Hindlimb muscle (tissue), 1 donor: ENCODE data around the gene CCL4L2. TPM values are rescaled to one million over a fixed set of nuclear protein-coding genes. Genes with fewer than 3 reads are reported as not detected.
"Not testable (repeated sequence)": the region's sequence is repeated elsewhere in the genome, so short reads cannot be mapped to it uniquely, and the experiment has no call there.

Experiments used
- DNase-seq: peaks from one replicate; pipeline ENCODE4 v3.0.0-alpha.2; 2013
- polyA plus RNA-seq: library from polyadenylated mRNA; unstranded; fragments of 120-200 nt; gene quantifications from one replicate; pipeline ENCODE4 v1.2.1, GENCODE V29; 2013; ENCODE audit not compliant: insufficient read length

CCL4L2 gene
- polyA plus RNA-seq, 1 donor = 1.3 TPM

DNA sequence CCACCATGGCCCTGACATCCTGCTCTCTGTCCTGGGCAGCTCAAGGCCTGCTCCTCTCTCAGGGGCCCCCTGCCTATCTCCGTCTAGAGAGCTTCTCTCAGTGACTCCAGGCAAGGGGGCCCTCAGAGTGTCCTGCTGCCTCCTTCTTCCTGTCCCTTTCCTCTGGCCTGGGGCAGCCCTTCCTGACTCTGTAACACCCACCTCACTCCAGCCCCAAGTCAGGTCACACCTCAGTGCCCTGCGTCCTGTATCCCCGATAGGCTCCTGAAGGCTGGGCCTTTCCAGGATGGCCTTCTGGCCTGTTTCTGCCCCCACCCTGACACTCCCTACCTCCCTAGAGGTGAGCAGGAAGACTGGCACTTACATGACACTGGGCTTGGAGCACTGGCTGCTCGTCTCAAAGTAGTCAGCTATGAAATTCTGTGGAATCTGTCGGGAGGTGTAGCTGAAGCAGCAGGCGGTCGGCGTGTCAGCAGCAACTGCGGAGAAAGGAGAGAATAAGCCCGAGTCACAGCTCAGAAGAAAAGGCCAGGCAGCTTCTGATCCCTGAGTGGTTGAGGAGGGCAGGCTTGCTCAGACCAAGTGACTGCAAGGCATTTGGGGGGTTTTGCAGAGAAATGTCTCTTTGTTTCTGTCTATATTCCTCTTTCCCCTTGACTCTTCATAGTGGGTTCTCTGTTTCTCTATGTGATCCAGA lies 15.3 kb upstream of the CCL4L2 start:
- no peak for DNase-seq

DNA sequence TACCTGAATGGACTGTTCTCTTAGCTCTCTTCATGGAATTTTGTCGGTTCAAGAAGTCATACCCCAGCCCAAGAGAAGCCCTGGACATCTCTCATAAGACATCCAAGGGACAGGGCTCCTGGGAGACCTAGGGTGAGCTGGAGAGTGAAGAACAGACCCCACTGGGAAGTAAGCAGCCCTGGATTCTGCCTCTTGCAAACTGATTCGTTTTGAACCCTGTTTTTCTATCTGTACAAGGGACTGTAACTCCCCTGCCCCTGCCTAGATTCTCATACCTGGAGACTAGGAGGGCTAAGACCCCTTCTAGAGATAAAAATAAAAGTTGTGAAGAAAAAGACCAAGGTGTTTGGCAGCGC lies 14.8 kb upstream of the CCL4L2 start:
- DNase-seq = no peak

DNA sequence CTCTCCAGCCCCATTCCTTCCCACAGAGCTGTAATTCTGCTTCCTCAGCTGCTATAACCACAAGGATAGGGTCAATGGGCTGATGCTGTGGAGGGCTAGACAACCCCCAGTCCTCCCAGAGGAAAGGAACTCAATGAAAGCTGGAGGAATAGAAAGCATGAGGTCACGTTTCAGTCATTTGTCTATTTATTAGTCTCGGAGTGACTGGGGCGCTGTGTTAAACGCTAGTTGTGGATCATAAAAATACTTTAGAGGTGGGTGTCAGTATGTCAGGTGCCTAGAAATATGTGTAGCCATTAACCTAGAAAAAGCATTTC lies 13.5 kb upstream of the CCL4L2 start:
- DNase-seq = no peak

DNA sequence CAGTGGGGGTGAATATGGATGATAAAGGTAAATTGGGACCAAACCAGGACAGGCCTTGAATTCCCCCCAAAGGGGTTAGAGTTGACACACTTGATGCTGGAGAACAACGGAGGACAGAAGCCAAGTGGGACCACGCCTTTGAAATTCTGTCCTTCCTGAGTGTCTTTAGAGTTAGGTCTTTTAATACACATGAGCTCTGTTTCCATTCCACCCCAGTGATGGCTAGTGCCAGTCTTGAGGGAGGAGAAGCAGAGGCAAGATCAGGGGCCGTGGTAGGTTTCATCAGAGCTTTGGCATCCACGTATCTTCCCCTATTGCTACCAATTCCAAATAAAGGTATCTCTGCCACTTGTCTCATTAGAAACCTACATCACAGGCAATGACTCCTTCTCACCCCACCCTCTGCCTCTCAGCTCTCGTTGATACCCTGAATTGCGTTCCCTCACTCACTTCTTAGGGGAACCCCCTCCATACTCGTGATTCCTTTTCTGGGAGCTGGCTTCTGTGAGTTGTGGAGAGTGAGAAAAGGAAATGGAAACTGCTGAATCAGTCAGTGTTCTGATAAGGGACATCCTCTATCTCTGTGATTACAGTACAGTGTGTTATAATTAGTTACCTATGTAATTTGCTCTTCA lies 11.9 kb upstream of the CCL4L2 start:
- no peak for DNase-seq

DNA sequence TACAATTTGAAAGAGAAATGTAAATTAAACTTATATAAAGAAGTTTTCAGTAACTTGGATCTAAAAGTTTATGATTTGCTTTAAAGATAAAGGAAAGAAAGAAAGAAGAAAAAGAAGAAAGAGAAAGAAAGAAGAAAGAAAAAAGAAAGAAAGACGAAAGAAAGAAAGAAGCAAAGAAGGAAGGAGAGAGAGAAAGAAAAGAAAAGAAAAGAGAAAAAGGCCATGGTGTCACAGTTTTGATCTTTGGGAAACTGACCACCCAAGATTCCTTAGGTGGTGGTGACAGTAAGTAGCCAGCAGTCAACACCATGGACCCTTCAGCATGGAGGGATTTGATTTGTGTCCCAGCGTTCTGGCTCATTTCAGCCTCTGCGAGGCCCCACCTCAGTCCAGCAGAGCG lies 9.8 kb upstream of the CCL4L2 start:
- not testable (repeated sequence) for DNase-seq

DNA sequence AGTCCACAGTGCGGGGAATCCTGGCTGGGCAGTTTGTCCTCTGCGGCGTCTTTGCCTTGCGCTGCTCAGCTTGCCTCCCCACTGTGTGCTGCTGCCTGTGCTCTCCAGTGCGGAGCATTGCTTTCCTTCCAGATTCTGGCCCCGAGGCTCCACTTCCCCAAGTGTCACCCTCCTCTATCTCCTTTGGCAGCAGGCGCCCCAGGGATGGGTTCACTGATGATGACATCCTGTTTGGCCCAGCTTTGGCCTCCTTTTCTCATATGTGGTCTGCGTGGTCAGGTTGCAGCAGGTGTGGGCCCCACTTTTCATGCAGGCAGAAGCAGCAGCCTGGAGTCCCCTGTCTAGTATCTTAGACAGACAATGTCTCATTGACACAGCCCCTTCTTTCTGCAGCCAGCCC lies 9.4 kb upstream of the CCL4L2 start:
- not testable (repeated sequence) for DNase-seq

DNA sequence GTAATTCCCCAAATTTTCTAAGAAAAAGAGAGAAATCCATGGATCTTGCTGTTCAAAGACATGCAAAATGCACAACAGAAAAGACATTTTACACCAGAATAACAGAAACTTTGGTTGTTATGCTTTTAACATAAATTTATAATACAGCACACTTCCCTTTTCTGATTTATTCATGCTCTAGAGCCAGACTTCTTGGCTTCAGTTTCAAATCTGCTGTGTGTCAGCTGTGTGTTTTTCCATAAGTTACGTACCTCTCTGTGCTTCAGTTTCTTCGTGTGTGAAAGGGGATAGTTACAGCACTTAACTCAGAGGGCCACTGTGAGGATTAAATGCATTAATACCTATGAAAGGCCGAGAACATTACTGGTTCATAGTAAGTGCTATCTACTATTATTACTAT lies 7.5 kb upstream of the CCL4L2 start:
- DNase-seq = no peak

DNA sequence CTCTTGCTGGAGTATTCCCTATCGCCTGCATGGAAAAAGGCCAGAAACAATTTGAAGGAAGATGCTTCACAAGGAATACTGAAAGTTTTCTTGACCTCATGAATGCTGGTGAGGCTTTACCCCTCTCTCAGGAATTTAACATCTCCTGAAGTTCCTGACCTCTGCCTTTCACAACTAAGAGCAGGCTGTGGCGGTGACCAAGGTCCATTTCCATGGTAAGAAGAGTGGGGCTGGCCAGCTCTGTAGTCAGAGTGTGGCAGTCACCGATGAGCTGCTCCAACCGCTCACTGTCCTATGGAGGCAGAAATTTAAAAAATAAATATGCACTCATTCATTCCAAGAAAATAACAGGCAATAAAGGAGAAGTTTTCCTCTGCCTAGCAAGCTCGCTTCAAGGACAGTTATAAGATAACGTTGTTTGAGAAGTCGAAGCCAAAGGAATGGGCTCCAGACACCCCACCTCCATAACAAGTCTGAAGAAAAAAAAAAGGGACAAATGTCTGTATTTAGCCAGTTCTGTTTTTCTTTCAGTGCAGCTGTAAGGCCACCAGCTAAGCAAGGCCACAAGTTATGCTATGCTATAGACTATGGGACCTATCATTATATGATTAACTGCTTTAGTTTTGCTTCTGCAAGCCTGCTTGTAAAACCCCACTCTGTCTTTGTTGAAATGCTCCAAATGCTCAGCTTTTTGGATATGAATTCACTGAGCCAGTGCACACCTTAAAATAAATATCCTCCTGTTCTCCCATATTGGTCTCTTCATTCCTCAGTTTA lies 6.0 kb upstream of the CCL4L2 start:
- no peak for DNase-seq

DNA sequence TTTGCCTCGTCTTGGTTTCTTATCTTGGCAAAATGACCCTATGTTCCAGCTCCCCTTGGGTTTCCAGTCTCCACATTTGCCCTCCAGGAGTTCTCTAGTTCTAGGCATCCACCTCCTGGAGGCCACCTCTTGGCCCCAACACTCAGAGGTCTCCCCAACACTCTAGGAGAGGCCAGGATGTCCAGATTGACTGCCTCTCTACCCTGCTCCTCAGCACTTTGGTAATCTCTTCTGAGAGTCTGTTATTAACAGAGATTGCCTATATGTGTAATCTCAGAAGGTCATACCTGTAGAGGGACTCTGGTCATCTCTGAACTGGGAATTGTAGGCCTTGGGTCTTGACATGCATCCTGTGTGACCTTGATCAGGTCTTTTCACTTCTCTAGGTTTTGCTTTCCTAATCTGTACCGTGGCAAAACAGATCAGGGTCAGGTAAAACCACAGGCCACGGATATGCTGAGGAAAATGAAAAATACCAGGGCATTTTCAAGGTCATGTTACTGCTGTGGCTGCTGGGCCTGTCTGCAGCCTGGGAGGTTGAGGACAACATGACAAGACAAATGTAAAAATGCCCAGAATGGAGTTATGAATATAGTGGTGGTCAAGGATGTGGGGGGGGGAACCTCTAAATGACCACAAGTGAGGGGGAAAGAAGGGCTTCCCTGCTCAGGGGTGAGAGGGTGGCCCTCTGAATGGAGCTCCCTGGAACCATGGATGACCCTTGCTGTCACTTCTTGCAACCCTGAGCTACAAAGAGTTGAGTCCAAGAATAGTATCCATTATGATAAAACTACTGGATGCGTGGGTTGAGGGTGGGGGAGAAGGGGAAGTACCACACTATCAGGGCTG lies 5.0 kb upstream of the CCL4L2 start:
- no peak for DNase-seq

DNA sequence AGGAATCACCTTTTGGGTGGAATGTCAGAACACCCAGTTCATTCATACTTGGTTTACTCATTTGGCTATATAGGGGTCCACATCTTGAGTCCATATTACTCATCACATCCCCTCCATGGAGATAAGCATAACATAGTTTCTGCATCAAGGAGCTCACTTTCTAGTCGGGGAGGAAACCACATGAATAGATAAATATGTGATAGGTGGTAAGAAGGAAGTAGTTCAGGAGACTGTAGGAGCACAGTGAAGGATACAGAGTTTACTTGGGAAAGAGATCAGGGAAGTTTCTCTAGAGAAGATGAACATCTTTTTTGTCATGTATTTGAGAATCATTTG lies 4.4 kb upstream of the CCL4L2 start:
- DNase-seq = not testable (repeated sequence)

DNA sequence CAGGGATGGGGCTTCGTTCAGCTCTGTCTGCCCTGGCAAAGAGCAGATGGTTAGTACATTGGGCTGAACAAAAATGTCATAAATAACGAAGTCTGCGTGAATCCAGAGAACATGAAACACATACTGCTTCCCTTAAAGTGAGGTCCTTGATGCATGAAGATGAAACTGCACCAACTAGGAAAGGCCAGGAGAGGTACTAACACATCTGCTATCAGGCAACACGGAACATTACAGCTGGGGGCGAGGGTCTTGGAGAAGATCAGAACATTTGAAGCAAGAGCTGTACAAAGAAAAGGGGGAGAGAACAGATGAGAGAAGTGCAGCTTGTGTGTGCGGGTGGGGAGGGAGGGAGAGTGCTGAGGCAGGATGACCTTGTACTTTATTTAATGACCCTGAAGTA lies 3.5 kb upstream of the CCL4L2 start:
- DNase-seq = not testable (repeated sequence)

DNA sequence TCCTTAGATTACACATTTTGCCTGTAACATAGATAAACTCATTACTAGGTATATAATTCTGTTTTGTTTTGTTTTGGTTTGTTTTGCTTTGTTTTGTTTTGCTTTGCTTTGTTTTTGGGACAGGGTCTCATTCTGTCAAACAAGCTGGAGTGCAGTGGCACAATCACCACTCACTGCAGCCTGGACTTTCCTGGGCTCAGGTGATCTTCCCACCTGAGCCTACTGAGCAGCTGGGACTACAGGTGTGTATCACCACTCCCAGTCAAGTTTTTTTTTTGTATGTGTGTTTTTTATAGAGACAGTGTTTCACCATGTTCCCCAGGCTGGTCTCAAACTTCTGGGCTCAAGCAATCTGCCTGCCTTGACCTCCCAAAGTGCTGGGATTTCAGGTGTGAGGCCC lies 1.3 kb upstream of the CCL4L2 start:
- no peak for DNase-seq

DNA sequence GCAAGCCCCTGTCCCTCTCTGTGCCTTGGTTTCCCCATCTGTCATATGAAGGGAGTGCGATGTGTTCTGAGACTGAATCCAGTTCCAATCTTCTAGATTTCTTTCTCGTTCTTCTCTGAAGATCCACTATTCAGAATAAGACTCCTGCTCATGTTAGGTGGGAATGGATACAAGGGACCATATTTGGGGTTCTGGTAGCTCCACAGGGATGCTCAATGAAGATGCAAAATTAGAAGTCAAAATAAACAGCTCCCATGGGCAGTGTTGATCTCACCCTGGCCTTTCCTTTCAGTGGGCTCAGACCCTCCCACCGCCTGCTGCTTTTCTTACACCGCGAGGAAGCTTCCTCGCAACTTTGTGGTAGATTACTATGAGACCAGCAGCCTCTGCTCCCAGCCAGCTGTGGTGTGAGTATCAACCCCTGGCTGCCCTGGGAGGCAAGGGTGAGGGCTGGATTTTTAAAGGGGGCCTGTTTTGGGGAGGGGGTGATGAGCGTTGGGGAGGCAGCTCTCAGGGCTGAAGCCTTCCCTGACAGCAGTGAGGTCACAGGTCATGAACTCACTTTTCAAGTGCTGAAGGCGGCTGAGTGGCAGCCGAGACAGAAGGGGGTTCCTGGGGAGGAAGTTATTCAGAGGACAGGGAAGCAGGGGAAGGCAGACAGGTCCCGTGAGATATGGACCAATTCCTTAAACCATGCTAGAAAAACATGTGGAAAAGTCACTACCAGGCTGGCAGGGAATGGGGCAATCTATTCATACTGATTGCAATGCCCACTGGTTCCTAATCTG lies 815 bp downstream of the CCL4L2 start:
- not testable (repeated sequence) for DNase-seq

DNA sequence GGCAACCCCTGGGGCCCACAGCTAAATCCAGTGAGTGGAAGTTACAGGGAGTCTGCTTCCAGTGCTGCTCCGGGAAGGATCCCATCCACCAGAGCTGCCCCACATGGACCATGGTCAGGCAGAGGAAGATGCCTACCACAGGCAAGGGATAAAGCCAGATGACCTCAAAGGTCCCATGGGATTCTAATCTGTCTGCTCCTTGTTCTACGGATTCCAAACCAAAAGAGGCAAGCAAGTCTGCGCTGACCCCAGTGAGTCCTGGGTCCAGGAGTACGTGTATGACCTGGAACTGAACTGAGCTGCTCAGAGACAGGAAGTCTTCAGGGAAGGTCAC lies 1.4 kb downstream of the CCL4L2 start:
- no peak for DNase-seq

DNA sequence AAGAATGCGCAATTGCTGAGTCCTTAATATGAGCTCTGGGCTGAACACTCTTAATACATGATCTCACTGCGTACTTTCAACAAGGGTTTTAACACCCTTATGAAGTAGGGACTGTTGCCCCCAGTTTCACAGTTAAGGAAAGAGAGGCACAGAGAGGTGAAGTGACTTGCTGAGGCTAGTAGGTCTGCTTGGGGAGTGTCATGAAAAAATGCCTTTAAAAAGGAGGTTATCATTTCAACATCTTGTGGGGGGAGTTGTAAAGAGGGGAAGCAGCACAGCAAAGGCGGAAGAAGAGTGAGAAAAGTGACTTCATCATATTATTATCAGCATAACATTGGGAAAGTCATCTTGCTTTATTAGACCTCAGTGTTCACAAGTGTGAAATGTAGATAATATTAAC lies 2.1 kb downstream of the CCL4L2 start:
- DNase-seq = no peak

DNA sequence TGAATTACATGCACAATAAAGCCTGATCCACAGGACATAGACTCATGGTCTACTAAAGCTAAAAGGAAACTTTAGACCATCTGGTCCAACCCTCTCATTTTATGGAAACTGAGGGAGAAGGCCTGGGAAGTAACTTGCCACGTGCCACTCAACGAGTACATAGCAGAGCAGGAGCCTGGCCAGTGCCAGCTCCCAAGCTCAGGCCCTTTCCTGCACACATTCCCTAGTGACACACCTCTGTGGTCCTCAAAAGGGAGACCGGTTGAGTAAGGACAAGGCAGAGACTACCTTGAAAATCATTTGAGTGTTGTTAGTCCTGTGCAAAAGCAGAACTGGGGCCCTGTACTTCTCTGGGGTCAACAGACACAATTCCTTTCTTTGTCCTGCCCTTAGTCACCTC lies 2.8 kb downstream of the CCL4L2 start:
- no peak for DNase-seq

DNA sequence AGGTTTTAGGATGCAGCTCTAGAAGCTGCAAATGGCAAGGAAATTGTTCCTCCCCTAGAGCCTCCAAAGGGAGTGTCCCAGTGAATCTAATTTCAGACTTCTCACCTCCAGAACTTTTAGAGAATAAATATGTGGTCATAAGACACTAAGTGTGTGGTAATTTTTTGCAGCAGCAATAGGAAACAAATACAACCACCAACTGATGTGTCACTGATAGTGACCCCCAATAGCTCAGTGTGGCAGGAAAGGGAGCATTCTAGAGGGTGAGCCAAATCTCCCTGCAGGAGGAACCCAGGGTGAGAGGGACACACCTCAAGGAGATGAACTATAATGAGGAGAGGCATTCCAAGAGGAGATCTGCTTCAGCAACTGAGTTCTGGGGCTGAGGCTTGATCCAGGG lies 4.1 kb downstream of the CCL4L2 start:
- no peak for DNase-seq

DNA sequence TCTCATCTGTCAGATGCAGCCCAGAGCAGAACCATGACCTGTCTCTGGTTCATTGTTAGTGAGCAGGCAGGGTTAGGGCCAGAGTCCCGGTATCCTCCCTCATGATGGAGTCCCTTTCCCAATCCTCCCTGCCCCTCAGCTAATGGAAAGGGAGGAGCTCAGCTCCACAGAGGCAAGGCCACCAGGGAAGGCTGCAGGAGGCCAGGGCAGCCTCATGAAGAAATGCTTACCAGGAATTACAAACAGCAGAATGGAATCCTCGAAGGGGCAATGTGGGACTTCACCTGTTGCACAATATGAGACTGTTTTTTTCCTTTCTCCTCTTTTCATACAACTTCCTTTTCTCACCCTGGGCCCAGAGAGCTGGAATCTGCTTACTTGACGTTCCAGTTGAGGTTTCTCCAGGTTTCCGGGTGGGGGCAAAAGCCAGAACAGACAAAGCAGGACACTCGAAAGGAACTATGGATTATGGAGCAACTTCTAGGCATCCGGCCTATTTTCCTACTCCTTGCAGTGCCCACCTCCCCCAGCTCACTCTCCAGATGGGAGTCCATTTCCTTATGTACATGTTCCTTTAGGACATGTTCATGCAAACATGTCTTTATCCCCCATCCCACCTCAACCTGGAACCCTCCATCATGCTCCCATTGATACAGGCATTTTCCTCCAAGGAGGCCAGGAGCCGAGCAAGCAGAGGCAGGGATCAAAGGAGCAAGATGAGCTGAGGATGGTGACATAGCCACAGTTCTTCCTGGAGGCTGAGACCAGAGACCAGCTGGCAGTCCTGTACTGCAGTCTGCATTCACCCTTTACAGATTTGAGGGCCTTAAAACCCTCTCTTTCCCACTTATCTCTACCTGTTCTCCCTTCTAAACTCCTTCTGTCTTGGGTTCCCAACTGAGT lies 4.8 kb downstream of the CCL4L2 start:
- DNase-seq = not testable (repeated sequence)

DNA sequence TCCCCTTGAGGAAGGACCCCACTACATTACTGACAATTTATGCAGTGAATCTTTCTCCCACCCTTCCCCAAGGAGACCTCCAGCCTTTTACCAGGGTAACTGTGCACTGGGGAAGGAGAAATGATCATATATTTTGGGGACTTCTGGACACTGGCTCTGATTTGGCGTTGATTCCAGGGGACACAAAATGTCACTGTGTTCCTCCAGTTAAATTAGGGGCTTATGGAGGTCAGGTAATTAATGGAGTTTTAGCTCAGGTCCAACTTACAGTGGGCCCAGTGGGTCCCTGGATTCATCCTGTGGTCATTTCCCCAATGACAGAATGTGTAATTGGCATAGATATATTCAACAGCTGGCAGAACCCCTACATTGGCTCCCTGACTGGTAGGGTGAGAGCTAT lies 8.7 kb downstream of the CCL4L2 start:
- not testable (repeated sequence) for DNase-seq

DNA sequence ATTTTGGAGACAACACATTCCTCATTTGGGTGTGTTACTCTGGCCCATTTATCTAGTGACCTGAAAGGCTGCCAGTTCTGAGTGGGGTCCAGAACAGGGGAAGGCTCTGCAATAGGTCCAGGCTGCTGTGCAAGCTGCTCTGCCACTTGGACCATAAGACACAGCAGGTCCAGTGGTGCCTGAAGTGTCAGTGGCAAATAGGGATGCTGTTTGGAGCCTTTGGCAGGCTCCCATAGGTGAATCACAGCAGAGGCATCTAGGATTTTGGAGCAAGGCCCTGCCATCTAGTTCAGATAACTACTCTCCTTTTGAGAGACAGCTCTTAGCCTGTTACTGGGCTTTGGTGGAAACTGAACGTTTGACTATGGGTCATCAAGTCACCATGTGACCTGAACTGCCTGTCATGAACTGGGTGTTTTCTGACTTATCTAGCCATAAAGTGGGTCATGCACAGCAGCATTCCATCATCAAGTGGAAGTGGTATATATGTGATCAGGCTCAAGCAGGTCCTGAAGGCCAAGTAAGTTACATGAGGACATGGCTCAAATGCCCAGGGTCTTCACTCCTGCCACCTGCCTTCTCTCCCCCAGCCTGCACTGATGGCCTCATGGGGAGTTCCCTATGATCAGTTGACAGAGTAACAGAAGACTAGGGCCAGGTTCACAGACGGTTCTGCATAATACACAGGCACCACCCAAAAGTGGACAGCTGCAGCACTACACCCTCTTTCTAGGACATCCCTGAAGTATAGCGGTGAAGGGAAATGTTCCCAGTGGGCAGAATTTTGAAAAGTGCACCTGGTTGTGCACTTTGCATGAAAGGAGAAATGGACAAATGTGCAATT lies 10.1 kb downstream of the CCL4L2 start:
- DNase-seq = not testable (repeated sequence)
